HFF-Myc (cell line): ENCODE measurements around the gene LGALS7B.
"Not testable (repeated sequence)": the region's sequence is repeated elsewhere in the genome, so short reads cannot be mapped to it uniquely, and the experiment has no call there.

Experiments
- DNase-seq: peaks from one replicate; pipeline ENCODE4 v3.0.0-alpha.2; 2011; ENCODE audit warnings: low read depth; ENCODE audit errors: extremely low read depth
- H3K4me3 ChIP-seq: replicated peaks from 2 replicates; pipeline ENCODE4 v1.5.1; 2011; ENCODE audit warnings: low read depth, mild to moderate bottlenecking, control low read depth, low read length
- TF ChIP-seq, protein P1 (sequence below): IDR thresholded peaks from 2 replicates; pipeline ENCODE4 v1.5.1; 2012; ENCODE audit warnings: mild to moderate bottlenecking, low read depth, low read length, control low read depth; ENCODE audit errors: missing control alignments

The LGALS7B gene

DNA sequence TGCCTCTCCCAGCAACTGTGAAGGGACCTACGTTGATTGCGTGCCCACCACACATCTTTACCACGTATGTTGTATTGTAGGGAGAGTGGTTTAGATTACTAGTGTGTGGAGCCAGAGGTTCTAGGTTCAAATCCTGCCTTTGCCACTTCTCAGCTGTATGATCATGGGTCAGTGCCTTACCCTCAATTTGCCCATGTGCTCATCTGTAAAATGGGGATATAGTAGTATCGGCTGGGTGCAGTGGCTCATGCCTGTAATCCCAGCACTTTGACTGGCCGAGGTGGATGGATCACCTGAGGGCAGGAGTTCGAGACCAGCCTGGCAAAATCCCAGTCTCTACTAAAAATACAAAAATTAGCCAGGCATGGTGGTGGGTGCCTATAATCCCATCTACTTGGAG is 24.3 kb downstream of the LGALS7B start:
- TF ChIP-seq, protein P1, sequence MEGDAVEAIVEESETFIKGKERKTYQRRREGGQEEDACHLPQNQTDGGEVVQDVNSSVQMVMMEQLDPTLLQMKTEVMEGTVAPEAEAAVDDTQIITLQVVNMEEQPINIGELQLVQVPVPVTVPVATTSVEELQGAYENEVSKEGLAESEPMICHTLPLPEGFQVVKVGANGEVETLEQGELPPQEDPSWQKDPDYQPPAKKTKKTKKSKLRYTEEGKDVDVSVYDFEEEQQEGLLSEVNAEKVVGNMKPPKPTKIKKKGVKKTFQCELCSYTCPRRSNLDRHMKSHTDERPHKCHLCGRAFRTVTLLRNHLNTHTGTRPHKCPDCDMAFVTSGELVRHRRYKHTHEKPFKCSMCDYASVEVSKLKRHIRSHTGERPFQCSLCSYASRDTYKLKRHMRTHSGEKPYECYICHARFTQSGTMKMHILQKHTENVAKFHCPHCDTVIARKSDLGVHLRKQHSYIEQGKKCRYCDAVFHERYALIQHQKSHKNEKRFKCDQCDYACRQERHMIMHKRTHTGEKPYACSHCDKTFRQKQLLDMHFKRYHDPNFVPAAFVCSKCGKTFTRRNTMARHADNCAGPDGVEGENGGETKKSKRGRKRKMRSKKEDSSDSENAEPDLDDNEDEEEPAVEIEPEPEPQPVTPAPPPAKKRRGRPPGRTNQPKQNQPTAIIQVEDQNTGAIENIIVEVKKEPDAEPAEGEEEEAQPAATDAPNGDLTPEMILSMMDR: no peak
- no peak overlapping the region for H3K4me3 ChIP-seq
- DNase-seq: no peak

DNA sequence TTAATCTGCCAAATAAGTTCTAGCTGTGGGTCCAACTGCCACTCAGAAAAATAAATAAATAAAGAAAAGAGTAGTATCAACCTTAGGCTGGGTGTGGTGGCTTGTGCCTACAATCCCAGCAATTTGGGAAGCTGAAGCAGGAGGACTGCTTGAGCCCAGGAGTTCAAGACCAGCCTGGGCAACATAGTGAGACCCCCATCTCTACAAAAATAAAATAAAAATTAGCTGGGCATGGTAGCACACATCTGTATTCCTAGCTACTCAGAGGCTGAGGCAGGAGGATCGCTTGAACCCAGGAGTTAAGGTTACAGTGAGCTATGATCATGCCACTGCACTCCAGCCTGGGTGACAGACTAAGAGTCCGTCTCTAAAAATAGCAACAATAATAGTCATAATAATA is 24.9 kb downstream of the LGALS7B start:
- H3K4me3 ChIP-seq, DNase-seq: not testable (repeated sequence)

DNA sequence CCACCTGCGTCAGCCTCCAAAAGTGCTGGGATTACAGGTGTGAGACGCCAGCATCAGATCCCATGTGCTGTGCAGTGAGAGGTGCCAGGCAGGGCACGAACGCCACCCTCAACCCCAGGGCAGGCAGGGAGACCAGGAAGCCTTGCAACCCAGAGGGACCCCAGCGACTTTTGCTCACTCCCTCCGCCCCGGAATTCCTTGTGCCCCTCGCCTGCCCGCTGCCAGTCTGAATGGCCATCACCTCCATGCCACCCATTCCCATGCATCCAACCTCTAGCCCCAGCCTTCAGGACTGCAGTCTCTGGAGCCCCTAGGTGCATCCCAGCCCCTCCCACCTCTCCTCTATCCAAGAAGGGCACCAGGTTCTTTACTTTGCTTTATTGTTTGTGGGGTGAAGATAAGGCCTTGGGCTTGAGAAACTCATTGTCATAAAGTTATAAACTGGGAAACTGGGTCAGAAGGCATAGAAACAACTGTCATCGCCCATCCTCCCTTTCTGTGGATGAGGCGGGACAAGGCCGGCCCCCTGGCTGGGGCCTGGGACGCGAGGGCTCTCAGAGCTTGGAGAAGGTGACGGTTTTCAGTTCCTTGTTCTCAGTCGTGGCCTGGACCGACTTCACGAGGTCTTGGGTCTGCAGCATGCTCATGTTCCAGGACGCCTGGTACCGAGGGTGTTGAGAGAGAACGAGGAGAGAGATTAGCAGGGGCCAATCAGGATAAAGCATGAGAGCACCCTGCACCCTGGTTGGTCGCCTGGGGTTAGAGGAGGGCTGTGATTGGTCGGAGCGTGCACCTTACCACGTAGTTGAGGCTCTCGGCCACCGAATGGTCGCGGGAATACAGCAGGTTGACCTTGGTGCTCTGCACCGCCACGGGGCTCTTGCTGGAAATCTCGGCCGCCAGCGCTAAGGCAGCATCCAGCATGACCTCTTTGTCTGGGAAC is 26.3 kb downstream of the LGALS7B start:
- no peak overlapping the region for H3K4me3 ChIP-seq
- DNase-seq: no peak
- TF ChIP-seq, protein P1: no peak

DNA sequence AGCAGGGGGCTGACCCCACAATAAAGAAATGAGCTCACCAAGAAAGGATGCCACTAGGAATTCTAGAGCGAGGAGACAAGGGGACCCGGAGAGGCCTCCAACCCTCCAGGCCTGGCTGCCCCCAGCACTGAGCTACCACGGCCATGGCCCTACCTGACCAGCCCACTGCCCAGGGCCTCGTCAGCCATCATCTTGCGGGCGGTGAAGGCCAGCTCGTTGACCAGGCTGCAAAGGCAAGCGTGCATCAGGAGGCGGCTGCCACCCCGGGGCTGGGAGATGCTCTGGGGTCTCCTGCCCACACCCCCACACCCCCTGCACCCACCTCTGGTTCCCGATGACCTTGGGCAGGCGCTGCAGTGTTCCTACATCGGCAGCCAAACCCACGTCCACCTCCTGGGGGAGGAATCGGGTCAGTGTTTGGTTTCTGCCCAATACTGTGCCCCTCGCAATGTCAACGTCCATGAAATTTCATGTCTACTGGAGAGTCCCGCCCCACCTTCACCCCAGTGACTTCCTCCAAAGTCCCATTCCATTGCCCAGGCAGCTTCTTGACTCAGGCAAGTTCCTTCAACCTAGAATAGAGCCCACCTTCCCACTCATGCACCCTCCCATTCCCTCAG is 27.2 kb downstream of the LGALS7B start:
- TF ChIP-seq, protein P1: no peak
- no peak overlapping the region for H3K4me3 ChIP-seq
- DNase-seq: no peak

DNA sequence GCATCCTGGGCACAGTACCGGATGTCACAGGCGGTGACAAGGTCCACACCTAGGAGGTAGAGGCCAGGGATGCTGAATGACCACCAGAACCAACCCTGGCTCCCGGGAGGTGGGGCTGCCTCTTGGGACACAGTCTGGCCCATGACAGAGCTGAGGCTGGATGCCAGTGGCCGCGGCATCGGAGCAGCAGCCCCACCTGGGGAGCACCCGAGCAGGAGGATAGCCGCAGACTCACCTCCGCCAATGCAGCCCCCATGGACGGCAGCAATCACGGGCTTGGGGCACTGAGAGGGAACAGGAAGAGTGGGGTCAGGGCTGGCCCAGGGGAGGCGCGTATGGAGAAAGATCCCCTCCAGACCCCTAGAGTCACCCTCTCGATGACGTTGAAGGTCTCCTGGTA is 28.1 kb downstream of the LGALS7B start:
- TF ChIP-seq, protein P1: no peak
- no peak overlapping the region for H3K4me3 ChIP-seq
- no peak for DNase-seq

DNA sequence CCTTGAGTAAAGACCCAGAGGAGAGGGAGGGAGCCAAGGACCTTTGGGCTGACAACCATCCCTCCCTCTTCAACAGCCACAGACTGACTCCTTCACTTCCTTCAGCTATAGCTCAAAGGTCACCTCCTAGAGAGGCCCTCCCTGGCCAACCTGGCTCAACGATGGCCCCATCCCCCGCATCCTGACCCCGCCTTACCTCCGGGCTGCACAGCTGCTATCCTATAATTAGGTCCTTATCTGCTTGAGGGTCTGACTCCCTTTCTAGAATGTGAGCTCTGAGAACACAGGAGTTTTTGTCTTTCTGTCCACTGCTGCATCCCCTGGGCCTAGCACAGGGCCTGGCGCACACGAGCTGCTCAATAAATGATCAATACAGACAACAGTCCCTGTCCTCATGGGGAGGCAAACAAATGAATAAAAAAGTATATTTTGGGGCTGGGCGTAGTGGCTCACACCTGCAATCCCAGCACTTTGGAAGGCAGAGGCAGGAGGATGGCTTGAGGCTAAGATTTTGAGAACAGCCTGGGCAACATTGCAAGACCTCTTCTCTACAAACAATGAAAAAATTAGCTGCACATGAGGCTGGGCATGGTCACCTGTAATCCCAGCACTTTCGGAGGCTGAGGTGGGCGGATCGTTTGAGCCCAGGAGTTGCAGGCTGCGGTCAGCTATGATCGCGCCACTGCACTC is 30.4 kb downstream of the LGALS7B start:
- TF ChIP-seq, protein P1: no peak
- DNase-seq: no peak
- H3K4me3 ChIP-seq: no peak overlapping the region

DNA sequence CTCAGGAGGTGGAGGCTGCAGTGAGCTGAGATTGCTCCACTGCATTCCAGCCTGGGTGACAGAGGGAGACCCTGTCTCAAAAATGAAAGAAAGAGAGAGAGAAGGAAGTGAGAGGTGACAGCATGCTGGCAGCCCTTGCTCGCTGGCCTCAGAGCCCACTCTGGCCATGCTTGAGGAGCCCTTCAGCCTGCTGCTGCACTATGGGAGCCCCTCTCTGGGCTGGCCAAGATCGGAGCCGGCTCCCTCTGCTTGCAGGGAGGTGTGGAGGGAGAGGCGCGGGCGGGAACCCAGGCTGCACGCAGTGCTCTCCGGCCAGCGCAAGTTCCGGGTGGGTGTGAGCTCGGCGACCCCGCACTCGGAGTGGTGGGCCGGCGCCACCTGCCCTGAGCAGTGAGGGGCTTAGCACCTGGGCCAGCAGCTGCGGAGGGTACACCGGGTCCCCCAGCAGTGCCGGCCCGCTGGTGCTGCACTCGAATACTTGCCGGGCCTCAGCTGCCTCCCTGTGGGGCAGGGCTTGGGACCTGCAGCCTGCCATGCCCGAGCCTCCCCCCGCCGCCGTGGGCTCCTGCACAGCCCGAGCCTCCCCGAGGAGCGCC is 32.3 kb downstream of the LGALS7B start:
- H3K4me3 ChIP-seq, DNase-seq: not testable (repeated sequence)

DNA sequence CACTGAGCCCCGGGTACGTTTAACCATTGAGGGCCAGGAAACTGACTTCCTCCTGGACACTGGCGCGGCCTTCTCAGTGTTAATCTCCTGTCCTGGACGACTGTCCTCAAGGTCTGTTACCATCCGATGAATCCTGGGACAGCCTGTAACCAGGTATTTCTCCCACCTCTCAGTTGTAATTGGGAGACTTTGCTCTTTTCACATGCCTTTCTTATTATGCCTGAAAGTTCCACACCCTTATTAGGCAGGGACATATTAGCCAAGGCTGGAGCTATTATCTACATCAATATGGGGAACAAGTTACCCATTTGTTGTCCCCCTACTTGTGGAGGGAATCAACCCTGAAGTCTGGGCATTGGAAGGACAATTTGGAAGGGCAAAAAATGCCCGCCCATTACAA is 36.9 kb downstream of the LGALS7B start:
- not testable (repeated sequence) for DNase-seq, H3K4me3 ChIP-seq
